Dedifferentiated amniotic fluid mesenchymal stem cell (primary cell): Measurements from ENCODE around the gene SIL1.
A peak's percentile ranks its signal among the peaks of the same experiment; 100 is the strongest.
"Not testable (repeated sequence)": the region's sequence is repeated elsewhere in the genome, so short reads cannot be mapped to it uniquely, and the experiment has no call there.

Experiments used
- DNase-seq: peaks from one replicate; pipeline ENCODE4 v3.0.0-alpha.2; 2016; ENCODE audit errors: extremely low spot score

Gene SIL1

GRCh38 chr5:139197710-139198669, at the start of gene SIL1:
Gene SIL1, minus strand, starts transcription at chr5:139198368. Its CDS starts 70,525 bp downstream, at chr5:139127843.
- peak; percentile 86 for DNase-seq

DNA sequence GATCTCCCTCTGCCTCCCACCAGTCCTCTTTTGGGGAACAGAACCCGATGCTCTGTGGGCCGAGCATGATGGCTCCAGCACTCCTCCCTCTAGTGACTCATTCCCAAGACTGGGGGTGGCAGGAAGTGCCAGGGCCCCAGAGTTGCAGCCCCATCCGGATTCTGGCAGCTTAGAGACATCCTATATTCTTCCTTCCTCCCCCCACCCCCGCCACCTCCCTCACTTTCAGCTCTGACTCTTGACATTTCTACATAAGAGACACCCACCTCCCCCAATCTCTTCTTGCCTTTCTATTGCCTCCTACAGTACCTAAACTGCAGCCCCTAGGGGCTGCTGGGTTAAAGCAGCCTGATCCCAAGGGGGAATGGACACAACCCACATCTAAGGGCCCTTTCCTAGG, 48.2 kb upstream of the SIL1 start:
- DNase-seq: no peak

DNA sequence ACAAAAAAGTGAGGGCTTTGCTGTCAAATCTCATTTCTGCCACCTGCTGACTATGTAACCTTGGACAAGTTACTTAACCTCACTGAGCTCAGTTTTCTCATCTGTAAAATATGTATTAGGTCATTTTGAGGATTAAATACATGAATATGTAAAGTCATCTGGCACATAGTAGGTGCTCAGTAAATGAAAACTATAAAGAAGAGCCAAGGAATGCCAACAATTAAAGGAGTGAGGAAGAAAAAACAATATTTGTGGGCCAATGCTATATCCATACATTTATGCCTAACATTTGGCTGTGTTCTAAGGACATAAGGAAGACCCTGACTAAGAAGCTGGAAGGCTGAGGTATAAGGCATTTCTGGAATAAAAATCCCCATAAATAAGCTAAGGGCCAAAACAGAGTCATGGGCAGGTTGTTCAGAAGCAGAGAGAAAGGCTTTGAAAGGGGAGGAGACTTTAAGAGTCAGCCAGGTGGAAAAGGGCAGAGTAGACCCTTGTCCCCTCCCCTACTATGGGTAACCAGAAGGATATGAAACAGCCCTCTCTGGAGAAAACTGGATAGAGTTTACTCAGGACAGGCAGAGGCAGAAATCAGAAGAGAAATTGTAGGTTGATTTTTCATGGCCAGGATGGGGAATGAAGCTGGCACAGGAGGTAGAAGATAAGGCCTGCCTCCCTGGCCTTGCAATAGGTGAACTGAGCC, 47.6 kb upstream of the SIL1 start:
- no peak for DNase-seq

DNA sequence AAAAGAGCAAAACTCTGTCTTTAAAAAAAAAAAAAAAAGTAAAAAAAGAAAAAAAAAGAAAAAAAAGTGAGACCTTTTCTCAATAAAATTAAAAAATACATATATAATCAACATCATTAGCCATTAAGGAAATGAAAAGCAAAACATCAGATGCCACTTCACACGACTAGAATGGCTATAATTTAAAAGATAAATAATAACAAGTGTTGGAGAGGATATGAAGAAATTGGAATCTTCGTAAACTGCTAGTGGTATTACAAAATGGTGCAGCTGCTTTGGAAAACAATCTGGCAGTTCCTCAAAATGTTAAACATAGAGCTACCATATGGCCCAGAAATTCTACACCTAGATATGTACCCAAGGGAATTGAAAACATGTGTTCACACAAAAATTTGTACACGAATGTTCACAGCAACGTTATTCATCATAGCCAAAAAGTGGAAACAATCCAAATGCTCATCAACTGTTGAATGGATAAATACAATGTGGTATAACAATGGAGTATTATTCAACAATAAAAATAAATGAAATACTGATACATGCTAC, 45.3 kb upstream of the SIL1 start:
- DNase-seq: no peak

- no peak for DNase-seq
Measured at GRCh38 chr5:139241139-139241538, 43.0 kb upstream of the SIL1 start.

DNA sequence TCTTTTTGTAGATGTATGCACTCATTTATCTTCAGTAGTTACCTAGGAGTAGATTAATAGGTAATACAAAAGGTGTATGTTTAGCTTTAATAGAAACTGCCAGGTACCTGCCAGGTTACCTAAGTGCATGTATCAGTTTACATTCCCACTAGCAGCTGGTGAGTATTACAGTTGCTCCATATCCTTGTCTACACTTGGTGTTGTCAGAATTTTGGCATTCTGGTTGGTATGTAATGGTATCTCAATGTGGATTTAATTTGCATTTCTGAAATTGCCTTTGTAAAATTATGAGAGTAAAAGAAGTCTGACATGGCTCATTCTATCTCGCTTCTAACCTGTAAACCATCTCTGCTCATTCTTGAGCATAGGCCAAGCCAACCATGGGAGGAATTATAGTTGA, 38.3 kb upstream of the SIL1 start:
- no peak for DNase-seq

- peak; percentile 21 for DNase-seq
Measured at GRCh38 chr5:139232147-139232724, 34.1 kb upstream of the SIL1 start.

DNA sequence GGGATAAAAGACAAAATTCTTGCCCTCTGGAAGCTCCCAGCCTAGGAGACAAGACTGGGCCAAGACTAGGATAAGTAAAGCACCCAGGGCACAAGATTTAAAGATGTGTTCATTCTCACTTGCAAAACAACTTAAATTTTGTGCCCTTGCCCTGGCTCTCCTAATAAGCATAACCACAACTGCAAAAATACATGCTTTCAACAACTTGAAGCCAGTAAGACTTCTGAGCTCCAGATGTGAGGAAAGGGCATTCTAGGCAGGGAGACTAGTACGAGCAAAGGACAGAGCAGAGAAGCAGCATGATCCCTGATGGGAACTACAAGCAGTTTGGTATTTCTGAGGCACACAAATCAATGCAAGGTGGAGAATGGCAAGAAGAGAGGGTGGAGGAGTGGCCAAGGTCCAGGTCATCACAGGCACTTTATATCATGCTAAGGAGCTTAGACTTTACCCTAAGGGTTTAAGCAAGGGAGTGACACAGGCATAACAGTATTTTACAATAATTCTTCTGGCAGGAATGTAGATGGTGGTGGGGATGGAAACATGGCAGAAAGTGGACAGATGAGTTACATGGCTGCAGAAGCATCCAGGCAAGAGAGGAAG, 30.1 kb upstream of the SIL1 start:
- DNase-seq: no peak

DNA sequence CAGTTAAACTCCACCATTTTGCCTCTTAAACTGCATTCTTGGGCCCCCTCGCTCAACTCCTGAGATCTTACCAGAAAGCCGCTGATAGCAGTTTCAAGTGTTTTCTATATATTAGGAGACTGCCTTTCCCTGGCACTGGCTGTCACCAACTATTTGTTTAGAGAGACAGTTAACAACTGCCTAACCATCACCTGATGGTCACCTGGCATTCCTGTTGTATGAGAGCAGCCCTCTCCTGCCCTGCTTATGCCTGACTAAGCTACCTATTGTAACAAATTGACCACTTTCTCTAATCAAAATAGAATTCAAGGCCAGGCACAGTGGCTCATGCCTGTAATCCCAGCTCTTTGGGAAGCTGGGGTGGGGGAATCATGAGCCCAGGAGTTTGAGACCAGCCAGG, 28.0 kb upstream of the SIL1 start:
- DNase-seq: no peak

DNA sequence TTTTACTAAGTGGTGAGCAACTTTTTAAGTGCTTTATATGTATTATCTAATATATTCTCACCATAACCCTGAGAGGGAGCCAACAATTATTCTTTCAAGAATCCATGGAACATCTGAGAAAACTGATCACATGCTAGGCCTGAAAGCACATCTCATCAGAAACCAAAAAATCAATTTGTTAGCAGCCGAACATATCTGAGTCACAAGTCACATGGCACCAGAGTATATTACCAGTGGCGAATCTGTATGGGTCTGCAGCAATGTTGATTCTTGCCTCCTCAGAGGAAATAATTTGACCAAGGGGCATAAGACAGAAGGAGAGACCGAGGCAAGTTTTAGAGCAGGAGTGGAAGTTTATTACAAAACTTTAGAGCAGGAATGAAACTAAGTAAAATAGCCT, 25.3 kb upstream of the SIL1 start:
- no peak for DNase-seq

DNA sequence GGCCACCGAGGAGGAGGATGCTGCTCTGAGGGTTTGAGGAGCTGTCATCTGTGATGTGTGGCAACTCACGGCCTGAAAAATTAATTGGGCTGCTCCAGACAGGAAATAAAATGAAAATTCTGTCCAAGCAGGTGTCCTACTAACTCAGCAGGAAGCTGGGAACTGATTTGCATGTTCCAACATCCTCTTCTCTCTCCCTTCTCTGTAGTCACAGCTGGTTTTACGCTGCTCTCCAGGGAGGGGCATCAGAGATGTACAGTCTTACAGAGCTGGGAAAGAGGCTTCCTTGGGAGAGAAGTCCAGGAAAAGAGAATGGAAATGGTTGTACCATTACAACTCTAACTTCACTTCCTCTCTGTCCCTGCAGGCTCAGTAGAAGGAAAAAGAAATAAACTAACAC, 24.2 kb upstream of the SIL1 start:
- no peak for DNase-seq

GRCh38 chr5:139218038-139218437, 19.9 kb upstream of the SIL1 start:
- not testable (repeated sequence) for DNase-seq

- DNase-seq: no peak
Measured at GRCh38 chr5:139215107-139215975, 17.2 kb upstream of the SIL1 start.

- no peak for DNase-seq
Measured at GRCh38 chr5:139214646-139215045, 16.5 kb upstream of the SIL1 start.

DNA sequence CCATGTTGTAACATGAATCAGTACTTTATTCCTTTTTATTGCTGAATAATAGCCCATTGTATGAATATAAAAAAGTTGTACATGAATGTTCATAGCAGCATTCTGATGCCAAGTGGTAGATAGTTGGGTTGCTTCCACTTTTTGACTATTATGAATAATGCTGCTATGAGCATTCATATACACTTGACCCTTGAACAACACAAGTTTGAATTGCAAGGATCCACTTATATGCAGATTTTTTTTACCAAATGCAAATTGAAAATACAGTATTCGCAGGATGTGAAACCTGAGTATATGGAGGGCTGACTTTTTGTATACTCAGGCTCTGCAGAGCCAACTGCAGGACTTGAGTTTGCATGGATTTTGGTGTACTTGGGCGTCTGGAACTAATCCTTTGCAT, 14.7 kb upstream of the SIL1 start:
- no peak for DNase-seq

GRCh38 chr5:139212486-139212885, 14.3 kb upstream of the SIL1 start:
- DNase-seq: no peak

DNA sequence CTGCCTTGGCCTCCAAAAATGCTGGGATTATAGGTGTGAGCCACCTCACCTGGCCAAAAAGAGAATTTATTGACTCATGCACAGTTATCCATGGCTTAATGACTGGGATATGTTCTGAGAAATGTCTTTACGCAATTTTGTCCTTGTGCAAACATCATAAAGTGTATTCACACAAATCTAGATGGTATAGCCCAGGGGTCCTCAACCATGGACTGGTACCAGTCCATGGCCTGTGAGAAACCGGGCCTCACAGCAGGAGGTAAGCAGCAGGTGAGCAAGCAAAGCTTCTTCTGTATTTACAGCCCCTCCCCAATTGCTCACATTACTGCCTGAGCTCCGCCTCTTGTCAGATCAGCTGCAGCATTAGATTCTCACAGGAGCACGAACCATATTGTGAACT, 12.4 kb upstream of the SIL1 start:
- no peak for DNase-seq

DNA sequence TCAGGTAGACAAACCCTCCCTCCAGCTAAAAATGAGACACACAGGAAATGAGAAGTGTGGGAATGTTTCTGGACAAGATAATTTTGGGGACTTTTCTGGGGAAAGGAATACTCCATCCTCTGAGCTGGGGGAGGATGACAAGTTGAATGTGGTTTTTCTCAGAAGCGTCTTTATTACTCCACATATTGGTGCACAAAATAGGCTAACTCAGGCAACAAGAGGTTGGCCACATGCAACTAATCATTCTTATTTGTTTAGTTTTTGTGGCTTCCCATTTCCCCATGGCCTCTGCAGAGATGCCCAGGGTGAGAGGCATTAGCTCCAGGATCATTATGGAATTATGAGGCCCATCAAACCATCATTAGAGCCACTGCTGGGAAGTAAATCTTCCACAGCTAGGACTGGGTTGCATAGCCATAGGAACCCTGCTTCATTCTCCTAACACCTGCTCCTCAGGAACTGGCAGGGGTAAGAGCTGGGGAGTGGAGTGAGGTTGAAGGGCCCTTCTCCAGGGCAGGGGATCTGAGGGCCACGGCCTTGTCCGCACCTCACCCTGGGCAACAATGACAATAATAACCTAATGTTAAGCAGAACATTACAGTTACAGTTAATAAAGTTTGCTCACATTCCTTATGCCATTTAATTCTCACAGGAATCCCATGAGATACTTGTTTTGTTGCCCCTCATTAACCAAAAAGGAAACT, 9.3 kb upstream of the SIL1 start:
- DNase-seq: no peak

DNA sequence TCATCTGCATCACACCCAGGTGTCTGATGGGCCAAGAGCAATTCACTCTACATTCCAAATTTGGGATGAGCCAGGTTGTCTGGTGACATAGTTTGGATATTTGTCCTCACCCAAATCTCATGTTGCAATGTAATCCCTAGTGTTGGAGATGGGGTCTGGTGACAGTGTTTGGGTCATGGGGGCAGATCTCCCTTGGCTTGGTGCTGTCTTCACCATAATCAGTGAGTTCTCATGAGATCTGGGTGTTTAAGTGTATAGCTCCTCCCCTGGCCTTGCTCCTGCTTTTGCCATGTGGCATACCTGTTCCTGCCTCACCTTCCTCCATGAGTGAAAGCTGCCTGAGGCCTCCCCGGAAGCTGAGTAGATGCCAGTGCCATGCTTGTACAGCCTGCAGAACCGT, 7.4 kb upstream of the SIL1 start:
- no peak for DNase-seq

DNA sequence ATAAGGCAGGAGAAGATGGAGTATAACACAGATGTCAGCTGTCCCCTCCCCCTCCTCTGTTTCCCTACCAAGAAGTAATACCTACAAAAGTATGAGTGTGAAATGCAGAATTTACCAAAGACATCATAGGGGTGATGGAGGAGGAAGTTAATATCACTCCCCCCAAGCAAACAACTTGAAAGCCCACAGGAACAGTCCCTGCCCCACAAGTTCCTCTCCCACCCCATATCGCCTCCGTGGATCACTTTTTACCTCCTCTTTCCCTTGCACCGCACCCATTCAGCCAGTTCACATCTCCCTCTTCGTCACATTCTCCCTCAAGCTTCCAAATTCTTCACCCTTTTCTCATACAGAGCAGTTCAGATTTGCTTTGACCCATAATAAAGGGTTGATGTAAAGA, 7.0 kb upstream of the SIL1 start:
- DNase-seq: no peak
